Mucosa of descending colon (tissue), 3 donors: Measurements from ENCODE around the gene UBE2L5. TPM values are rescaled to one million over a fixed set of nuclear protein-coding genes. Genes with fewer than 3 reads are reported as not detected.

Experiments used
- ATAC-seq: fragments of 200-7000 bp; cut with Tn5 transposase; one replicate; pipeline ENCODE4 v1.9.1; 2020; ENCODE audit warnings: mild to moderate bottlenecking, moderate library complexity
- DNase-seq, 3 donors: peaks; one replicate each; pipeline ENCODE4 v3.0.0-alpha.2; 2020
- H3K36me3 ChIP-seq: fragments of 200-600 bp; one replicate; pipeline ENCODE4 v1.8.0; 2021; ENCODE audit warnings: low read depth, mild to moderate bottlenecking
- H3K4me1 ChIP-seq: fragments of 200-600 bp; one replicate; pipeline ENCODE4 v1.8.0; 2021; ENCODE audit warnings: low read depth, mild to moderate bottlenecking
- H3K4me3 ChIP-seq: fragments of 200-600 bp; one replicate; pipeline ENCODE4 v1.8.0; 2021; ENCODE audit warnings: mild to moderate bottlenecking
- H3K9me3 ChIP-seq: fragments of 200-600 bp; one replicate; pipeline ENCODE4 v1.8.0; 2021; ENCODE audit warnings: mild to moderate bottlenecking
- CTCF ChIP-seq: fragments of 200-600 bp; IDR thresholded peaks from one replicate; pipeline ENCODE4 v1.8.0; 2022; ENCODE audit warnings: antibody characterized with exemption, mild to moderate bottlenecking
- intact Hi-C, 2 donors: fragments of 100-400 bp; cut with DNase I in 1 of 2; cut with micrococcal nuclease in 1 of 2; formaldehyde crosslinking; loops; one replicate each; pipeline versions ENCODE4 v1.11.0 to v1.11.1; 2022; cut with DNase I, micrococcal nuclease
- total RNA-seq, 3 donors: library from RNA; stranded (reverse); fragmentation: NEBNext Ultra II Directional in 2 of 3; extraction: Animal tissue kit (Norgen Biotek cat#: 25700) in 2 of 3; gene quantifications; one replicate each; pipeline versions ENCODE4 v1.2.1 to v1.2.4, GENCODE V29; 2021 to 2023
- donor health status: DM: no; HTN: no; CAD: no; lungs with moderate emphysema.
- donor health status: DM: no; HTN: no; CAD: no.
- donor health status: DM: no; HTN: yes; CAD: no.

Gene UBE2L5
- total RNA-seq, 3 donors from 2014 or later, result not detected

GRCh38 chr13:30392681-30393045, 29.6 kb upstream of the UBE2L5 start:
- Histone ChIP-seq H3K9me3 (no peaks in the 10 kb centered on the region), H3K36me3 (no peaks in the 10 kb centered on the region), H3K4me1 (peaks cover 4% of the 10 kb centered on the region), H3K4me3 (no peak overlapping the region)
- no peak for DNase-seq
- no peak for TF ChIP-seq CTCF
- no peak for ATAC-seq
- intact Hi-C loops, result no loop called here

GRCh38 chr13:30394751-30395191, 27.5 kb upstream of the UBE2L5 start:
- Histone ChIP-seq H3K4me3 (peak overlapping the region; percentile 15), H3K4me1 (peaks cover 14% of the 10 kb centered on the region), H3K36me3 (no peaks in the 10 kb centered on the region), H3K9me3 (no peaks in the 10 kb centered on the region)
- DNase-seq (no peak), ATAC-seq (peak; percentile 54)
- TF ChIP-seq CTCF, result no peak
- intact Hi-C loops, result no loop called here

DNA sequence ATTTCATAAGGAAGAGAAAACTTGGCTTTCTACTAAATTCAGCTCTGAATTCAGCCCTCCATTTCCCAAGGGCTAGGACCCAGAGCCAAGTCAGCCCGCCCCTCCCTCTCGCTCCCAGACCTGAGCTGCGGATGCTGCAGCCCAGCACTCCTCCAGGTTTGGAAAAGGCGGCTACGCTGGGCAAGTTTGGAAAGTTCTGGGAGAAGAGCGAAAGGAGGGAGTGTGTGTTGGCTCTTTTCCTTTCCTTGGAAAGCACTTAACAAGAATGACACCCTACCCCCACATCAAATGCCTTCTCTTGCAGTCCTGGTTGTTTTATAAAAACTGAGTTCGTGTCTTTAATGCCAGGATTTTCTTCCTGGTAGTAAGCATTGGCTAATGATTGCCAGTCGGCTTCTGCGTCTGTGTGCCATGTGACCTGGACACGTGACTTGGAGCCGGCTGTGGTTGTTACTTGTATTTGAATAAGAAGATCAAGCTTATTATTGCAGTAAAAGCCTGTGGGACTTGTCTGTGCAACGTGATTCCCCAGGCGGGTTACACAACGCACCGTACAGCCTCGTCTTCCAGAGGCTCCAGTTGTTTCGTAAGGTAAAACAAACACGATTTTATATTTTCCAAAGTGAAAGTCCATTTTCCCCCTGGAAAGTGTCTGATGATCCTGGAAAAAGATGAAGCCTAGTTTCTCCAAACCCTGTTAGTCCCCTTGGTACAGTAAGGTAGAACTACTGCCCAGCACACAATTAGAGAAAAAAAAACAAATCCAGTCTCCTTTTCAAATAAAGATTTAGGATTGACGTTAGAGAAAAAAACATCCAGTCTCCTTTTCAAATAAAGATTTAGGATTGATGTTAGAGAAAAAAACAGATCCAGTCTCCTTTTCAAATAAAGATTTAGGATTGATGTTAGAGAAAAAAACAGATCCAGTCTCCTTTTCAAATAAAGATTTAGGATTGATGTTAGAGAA, 26.8 kb upstream of the UBE2L5 start:
- Histone ChIP-seq H3K4me1 (peaks cover 14% of the 10 kb centered on the region), H3K4me3 (peak overlapping the region; percentile 15), H3K9me3 (no peaks in the 10 kb centered on the region), H3K36me3 (no peaks in the 10 kb centered on the region)
- intact Hi-C loops, result no loop called here
- DNase-seq (peak; percentile 91 to 98 (median 96)), ATAC-seq (peak; percentile 92)
- TF ChIP-seq CTCF, result no peak

DNA sequence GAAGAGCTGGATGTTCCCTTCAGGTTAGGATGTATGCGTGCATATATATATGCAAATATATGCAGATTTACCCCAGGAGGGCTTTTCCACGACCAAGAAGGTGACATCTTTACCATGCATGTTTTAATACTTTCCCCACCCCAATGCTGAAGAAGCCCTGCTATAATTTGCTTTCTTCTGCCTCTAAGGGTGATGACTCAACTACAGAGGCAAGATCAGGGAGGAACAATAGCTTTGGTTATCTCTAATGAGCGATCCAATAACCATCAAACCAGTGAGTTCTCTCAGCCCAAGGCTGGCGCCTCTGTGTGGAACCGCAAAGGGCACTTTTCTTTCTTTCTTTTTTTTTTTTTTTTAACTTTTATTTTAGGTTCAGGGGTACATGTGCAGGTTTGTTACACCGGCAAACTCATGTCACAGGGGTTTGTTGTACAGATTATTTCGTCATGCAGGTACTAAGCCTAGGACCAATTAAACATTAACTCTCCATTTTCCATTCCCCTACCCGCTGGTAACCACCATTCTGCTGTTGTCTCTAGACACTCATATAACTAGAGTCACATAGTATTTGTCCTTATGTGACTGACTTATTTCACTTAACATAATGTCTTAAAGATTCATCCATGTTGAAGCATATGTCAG, 25.7 kb upstream of the UBE2L5 start:
- Histone ChIP-seq H3K36me3 (no peaks in the 10 kb centered on the region), H3K4me1 (peaks cover 14% of the 10 kb centered on the region), H3K9me3 (no peaks in the 10 kb centered on the region), H3K4me3 (no peak overlapping the region)
- no peak for ATAC-seq
- intact Hi-C loops, result no loop called here
- no peak for TF ChIP-seq CTCF
- no peak for DNase-seq

- DNase-seq (peak in 2 of 3 donors; percentile 38 to 54), ATAC-seq (peak; percentile 64)
- Histone ChIP-seq H3K4me3 (no peak overlapping the region), H3K9me3 (no peaks in the 10 kb centered on the region), H3K4me1 (peaks cover 14% of the 10 kb centered on the region), H3K36me3 (no peaks in the 10 kb centered on the region)
- intact Hi-C loops, result no loop called here
- TF ChIP-seq CTCF, result no peak
Observed at GRCh38 chr13:30398601-30399072, 23.7 kb upstream of the UBE2L5 start.
